MG63 (cell line): Measurements from ENCODE around the gene SSPN. TPM values are rescaled to one million over a fixed set of nuclear protein-coding genes. Genes with fewer than 3 reads are reported as not detected.

Experiments used
- DNase-seq: peaks from one replicate; pipeline ENCODE4 v3.0.0-alpha.2; 2020
- H3K27me3 ChIP-seq: fragments of 250-450 bp; sonication (Bioruptor Pico); 2 replicates; pipeline ENCODE4 v1.5.1; 2020; ENCODE audit warnings: mild to moderate bottlenecking, moderate library complexity
- H3K36me3 ChIP-seq: fragments of 250-450 bp; sonication (Bioruptor Pico); 2 replicates; pipeline ENCODE4 v1.5.1; 2020; ENCODE audit warnings: mild to moderate bottlenecking, moderate library complexity
- H3K4me3 ChIP-seq: fragments of 250-450 bp; sonication (Bioruptor Pico); 2 replicates; pipeline ENCODE4 v1.5.1; 2020; ENCODE audit warnings: mild to moderate bottlenecking, moderate library complexity
- H3K9me3 ChIP-seq: fragments of 250-450 bp; sonication (Bioruptor Pico); 2 replicates; pipeline ENCODE4 v1.5.1; 2020; ENCODE audit warnings: mild to moderate bottlenecking, moderate library complexity
- total RNA-seq: library from RNA; depleted of rRNA; stranded (reverse); fragments of >200 nt; shearing (Covaris generic); gene quantifications from 2 replicates; pipeline ENCODE4 v1.2.3, GENCODE V29; 2014; ENCODE audit warnings: low replicate concordance

SSPN gene
- total RNA-seq, 1 experiment from 2014 or later: 0.13 TPM

- Histone ChIP-seq H3K36me3 (no peaks in the 10 kb centered on the region), H3K4me3 (no peak overlapping the region), H3K27me3 (no peaks in the 10 kb centered on the region), H3K9me3 (no peaks in the 10 kb centered on the region; the same call in 1 of the 2 replicates)
- DNase-seq: no peak
These were observed 85.9 kb downstream of the SSPN start for GRCh38 chr12:26281320-26281719.

- H3K27me3 ChIP-seq: no peaks in the 10 kb centered on the region
- no peak for DNase-seq
- no peak overlapping the region for H3K4me3 ChIP-seq
- H3K9me3 ChIP-seq: no peaks in the 10 kb centered on the region; the same call in 1 of the 2 replicates
- no peaks in the 10 kb centered on the region for H3K36me3 ChIP-seq
These were observed 87.1 kb downstream of the SSPN start for GRCh38 chr12:26282339-26282940.

- no peak overlapping the region for H3K4me3 ChIP-seq
- H3K27me3 ChIP-seq: no peaks in the 10 kb centered on the region
- DNase-seq: no peak
- no peaks in the 10 kb centered on the region for H3K36me3 ChIP-seq
- H3K9me3 ChIP-seq: no peaks in the 10 kb centered on the region; the same call in 1 of the 2 replicates
These were observed 87.7 kb downstream of the SSPN start for GRCh38 chr12:26283046-26283445.

- H3K36me3 ChIP-seq: no peaks in the 10 kb centered on the region
- no peak overlapping the region for H3K4me3 ChIP-seq
- no peaks in the 10 kb centered on the region for H3K27me3 ChIP-seq
- DNase-seq: no peak
- H3K9me3 ChIP-seq: no peaks in the 10 kb centered on the region; the same call in 1 of the 2 replicates
These were observed 88.2 kb downstream of the SSPN start for GRCh38 chr12:26283617-26284016.

GRCh38 chr12:26285401-26285800 is 90.0 kb downstream of the SSPN start:
- no peaks in the 10 kb centered on the region; the same call in 1 of the 2 replicates for H3K9me3 ChIP-seq
- H3K27me3 ChIP-seq: no peaks in the 10 kb centered on the region
- DNase-seq: no peak
- no peaks in the 10 kb centered on the region for H3K36me3 ChIP-seq
- H3K4me3 ChIP-seq: no peak overlapping the region

- DNase-seq: peak; percentile 33
- H3K4me3 ChIP-seq: no peak overlapping the region
- H3K27me3 ChIP-seq: no peaks in the 10 kb centered on the region
- H3K36me3 ChIP-seq: no peaks in the 10 kb centered on the region
- H3K9me3 ChIP-seq: no peaks in the 10 kb centered on the region; the same call in 1 of the 2 replicates
These were observed 90.8 kb downstream of the SSPN start for GRCh38 chr12:26286186-26286585.

GRCh38 chr12:26287671-26288381 is 92.5 kb downstream of the SSPN start:
- no peaks in the 10 kb centered on the region for H3K36me3 ChIP-seq
- H3K4me3 ChIP-seq: no peak overlapping the region
- DNase-seq: peak; percentile 90

GRCh38 chr12:26290565-26290964 is 95.2 kb downstream of the SSPN start:
- no peak for DNase-seq
- Histone ChIP-seq H3K9me3 (no peaks in the 10 kb centered on the region; the same call in 1 of the 2 replicates), H3K36me3 (no peaks in the 10 kb centered on the region), H3K27me3 (no peaks in the 10 kb centered on the region), H3K4me3 (no peak overlapping the region)

More at GRCh38 chr12:26287671-26288381, 92.5 kb downstream of the SSPN start:
- no peaks in the 10 kb centered on the region for H3K27me3 ChIP-seq
- no peaks in the 10 kb centered on the region; the same call in 1 of the 2 replicates for H3K9me3 ChIP-seq

GRCh38 chr12:26292596-26292995 is 97.2 kb downstream of the SSPN start:
- no peaks in the 10 kb centered on the region for H3K36me3 ChIP-seq
- no peaks in the 10 kb centered on the region for H3K27me3 ChIP-seq
- no peaks in the 10 kb centered on the region for H3K9me3 ChIP-seq
- DNase-seq: no peak
- H3K4me3 ChIP-seq: no peak overlapping the region

GRCh38 chr12:26293612-26294011 is 98.2 kb downstream of the SSPN start:
- no peak for DNase-seq
- H3K9me3 ChIP-seq: no peaks in the 10 kb centered on the region
- H3K4me3 ChIP-seq: no peak overlapping the region
- H3K27me3 ChIP-seq: no peaks in the 10 kb centered on the region
- H3K36me3 ChIP-seq: no peaks in the 10 kb centered on the region

- Histone ChIP-seq H3K36me3 (no peaks in the 10 kb centered on the region), H3K9me3 (no peaks in the 10 kb centered on the region), H3K27me3 (no peaks in the 10 kb centered on the region), H3K4me3 (no peak overlapping the region)
- DNase-seq: no peak
These were observed 99.6 kb downstream of the SSPN start for GRCh38 chr12:26295001-26295400.

GRCh38 chr12:26297396-26298070 is 102.2 kb downstream of the SSPN start:
- no peak for DNase-seq
- no peaks in the 10 kb centered on the region for H3K9me3 ChIP-seq
- no peaks in the 10 kb centered on the region for H3K36me3 ChIP-seq
- no peak overlapping the region for H3K4me3 ChIP-seq
- no peaks in the 10 kb centered on the region for H3K27me3 ChIP-seq

- H3K4me3 ChIP-seq: peak overlapping the region; percentile 34
- H3K36me3 ChIP-seq: no peaks in the 10 kb centered on the region
- H3K9me3 ChIP-seq: no peaks in the 10 kb centered on the region
- H3K27me3 ChIP-seq: no peaks in the 10 kb centered on the region; the same call in 1 of the 2 replicates
- peak; percentile 20 for DNase-seq
These were observed 103.6 kb downstream of the SSPN start for GRCh38 chr12:26298785-26299621.

GRCh38 chr12:26299751-26300150 is 104.4 kb downstream of the SSPN start:
- no peak for DNase-seq
- H3K9me3 ChIP-seq: no peaks in the 10 kb centered on the region
- no peak overlapping the region for H3K4me3 ChIP-seq
- H3K27me3 ChIP-seq: peaks cover 2% of the 10 kb centered on the region; the same call in 1 of the 2 replicates
- H3K36me3 ChIP-seq: no peaks in the 10 kb centered on the region
